Inflammatory macrophage treated with lipopolysaccharide for 1 hour (primary cell): ENCODE data around the gene NEU4.
"Not testable (repeated sequence)": the region's sequence is repeated elsewhere in the genome, so short reads cannot be mapped to it uniquely, and the experiment has no call there.

Experiments used
- DNase-seq, 2 donors: peaks; one replicate each; pipeline ENCODE4 v3.0.0-alpha.2; 2020 to 2022

NEU4 gene

DNA sequence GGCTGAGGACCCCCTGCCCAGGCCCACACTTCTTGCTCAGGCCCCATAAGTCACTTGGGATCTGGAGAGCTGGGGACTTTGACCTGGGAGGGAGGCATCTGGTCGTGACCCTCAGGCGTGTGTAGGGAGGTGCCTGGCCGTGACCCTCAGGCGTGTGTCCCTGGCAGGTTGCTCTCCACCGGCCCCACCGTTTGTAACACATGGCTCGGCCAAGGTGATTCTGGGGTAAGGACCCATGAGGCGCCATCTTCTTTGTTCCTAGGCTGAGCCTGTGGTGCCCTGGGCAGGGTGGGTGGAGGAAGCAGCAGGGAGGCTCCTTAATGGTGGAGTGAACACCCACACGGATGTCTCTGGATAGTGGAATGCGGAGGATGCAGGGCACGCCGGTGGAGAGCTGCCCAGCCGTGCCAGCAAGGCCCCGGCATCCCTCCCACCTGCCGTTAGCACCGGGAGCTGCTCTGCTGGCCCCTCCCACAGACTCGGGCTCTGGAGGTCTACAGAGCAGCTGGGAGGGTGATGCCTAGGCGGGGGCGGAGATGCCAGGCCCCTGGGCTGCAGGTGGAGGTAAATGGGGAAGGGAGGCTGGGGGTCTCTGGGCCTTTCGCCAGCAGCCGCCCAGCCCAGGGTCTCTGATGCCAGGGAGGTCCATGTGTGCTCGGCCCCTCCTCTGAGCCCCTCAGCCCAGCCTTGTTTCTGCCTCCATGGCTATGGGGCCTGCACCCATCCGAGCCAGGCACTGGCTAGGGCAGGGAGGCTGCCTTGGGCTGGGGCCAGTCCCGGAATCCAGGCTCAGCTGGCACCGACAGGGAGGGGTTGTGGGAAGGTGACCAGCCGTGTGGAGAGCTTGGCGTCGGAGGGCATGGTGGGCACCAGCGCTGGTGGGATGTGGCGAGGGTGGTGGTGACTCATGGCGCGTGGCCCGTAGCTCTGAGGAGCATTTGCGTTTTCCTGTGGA, 33.5 kb upstream of the NEU4 start:
- DNase-seq = no peak

DNA sequence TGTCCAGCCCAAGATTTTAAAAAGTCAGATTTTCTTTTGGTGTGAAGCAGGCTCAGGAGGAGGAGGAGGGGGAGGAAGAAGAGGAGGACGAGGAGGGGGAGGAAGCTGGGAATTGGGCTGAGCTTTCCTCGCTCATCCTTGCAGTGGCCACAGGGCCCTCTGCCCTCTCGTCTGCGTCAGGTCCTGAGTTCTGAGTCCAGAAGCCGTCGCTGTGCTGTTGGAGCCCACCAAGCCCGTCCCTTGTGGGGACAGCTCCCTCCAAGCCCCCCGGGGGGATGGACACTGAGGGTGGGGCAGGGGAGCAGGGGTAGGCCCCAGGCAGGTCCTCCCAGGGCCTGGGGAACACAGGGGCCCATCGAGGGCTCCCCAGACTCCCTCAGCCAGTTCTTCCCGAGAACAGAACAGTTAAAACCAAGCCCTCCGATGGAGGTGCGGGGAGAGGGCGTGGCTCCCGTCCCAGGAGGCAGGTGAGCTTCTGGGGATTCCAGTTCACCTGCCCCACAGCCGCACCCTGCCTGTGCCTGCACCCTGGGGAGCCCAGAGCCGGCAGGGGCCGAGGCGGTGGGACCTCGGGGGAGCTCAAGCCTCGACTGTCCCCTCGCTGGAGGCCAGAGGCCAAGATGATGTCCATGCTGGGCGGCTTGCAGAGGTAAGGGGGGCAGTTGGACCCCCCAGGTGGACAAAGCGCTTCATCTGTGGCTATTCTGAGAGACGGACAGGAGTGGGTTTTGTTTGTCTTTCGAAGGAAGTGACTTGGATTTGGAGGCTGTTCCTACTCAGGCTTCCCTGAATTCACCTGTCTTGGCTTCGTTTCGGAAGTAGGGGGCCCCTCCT, 32.4 kb upstream of the NEU4 start, which contains the start of gene GAL3ST2:
GAL3ST2 (plus strand) TSS at position 487 of the 834 bp plus-strand sequence; CDS start at position 621, 134 bp downstream.
- DNase-seq = no peak

DNA sequence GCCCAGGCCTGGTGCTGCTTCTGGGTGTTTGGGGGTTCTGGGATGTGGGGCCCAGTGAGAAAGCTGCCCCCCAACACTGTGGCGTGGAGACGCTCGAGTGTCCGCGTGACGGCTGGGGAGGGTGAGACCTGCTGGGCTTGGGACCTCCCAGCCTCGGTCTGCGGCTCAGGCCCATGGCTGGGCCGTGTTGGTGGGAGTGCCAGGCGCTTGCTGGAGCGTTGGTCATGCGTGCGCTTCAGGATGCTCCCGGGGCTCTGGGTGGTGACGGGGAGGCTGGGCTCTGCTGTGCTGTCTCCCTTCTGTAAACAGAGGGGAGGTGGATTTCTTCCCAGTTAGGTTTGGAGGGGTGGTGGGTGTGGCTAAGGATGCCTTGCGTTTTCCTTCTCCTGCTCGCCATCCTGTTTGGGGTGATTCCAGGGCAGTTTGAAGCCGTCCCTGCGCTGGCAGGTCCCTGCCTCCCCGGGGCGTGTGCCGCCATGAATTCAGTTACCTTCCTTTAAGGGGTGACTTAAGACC, 31.8 kb upstream of the NEU4 start:
- no peak for DNase-seq

DNA sequence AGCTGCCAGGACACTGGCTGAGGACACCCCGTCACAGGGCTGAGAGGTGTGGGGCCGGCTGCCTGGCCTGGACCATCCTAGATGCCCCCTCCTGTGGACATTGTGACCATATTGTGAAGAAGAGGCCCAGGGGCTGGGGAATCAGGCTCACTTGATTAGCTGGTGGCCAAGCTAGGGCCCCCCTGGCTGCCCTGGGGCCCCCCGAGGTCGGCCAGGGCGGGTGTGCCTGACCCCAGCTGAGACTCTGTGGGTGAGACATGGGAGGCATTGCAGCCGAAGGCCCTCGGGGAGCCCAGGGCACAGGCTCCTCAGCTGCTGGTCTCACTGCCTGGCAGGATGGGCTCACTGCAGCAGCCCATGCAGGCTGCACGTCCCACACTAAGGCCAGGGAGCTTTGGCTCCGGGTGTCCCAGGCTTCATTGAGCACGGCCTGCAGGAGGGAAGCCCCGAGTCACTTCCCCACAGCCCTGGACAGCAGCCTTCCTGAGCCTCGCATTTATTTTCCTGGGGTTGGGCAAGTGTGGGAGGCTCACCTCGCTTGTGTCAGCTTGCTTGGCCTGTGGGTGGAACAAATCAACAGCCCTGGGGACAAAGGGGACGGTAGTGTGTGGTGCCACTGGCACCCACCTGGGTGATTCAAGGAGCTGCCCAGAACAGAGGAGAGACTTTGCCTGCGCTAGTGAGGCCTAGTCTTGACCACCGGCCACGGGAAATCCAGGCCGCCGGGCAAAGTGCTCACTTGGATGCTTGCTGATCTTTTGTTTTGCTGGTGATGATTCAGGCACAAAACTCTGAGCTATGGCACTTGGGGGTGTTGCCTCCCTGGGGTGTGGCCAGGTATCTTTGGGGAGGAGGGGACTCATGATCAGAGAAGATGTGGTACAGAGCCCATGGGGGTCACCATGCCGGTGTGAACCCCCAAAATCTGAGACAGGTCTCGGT, 31.0 kb upstream of the NEU4 start:
- DNase-seq = no peak

DNA sequence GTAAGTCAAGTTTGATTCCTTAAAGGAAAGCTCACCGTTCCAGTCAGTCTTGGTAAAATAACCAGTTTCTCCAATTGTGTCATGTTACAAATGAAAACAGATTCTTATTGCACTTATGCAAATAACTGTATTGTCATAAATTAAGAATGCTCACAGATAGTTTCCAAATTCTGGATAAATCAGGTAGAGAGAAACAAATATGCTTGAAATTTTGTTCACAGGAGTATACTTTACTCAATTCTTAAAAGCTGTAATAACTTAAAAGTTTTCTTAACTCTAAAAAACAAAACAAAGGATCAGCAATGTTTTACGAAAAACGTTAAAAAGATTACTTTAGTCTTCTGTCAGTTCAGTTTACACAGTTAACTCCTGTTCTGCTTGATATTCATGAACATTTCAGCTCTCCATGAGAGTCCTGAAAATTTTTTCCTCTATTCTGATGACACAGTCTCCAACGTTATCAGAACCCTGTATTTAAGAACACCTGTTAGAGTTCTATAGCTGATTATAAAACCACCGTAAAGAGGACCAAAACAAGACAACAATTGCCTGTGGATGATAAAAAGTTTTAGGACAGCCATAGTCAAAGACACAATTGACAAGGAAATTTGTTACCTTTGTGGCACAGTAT, 27.9 kb upstream of the NEU4 start:
- no peak for DNase-seq

DNA sequence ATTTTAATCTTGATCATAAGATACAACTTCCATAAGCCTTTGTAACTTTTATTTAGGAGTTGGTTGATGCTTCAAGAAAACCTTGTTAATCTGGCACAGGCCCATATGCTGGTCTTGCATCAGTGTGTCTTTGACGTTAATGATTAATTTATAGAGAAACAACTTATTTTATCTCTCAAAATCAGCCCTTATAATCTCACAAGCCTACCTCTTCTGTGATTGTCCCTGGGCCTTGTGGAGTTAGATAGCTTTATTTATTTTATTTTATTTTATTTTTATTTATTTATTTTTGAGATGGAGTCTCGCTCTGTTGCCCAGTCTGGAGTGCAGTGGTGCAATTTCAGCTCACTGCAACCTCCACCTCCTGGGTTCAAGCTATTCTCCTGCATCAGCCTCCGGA, 26.9 kb upstream of the NEU4 start:
- not testable (repeated sequence) for DNase-seq

DNA sequence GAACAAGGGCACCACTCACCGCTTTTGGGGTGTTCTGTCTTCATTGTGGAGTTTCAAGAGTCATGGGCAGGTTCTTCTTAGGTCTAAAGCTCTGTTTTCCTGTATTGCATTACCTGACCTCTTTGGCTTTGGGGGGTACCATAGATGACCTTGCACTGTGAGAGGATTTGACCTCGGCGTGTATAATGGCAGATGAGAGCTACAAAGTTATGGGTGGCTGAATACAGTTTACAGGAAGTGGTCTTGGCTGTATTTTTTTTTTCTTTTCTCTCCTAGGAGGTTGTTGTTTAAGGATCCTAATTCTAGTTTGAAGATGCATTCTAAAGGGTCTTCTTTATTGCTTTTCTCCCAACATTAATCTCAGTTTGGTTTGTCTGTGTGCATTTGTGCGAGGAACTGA, 20.9 kb upstream of the NEU4 start:
- no peak for DNase-seq

DNA sequence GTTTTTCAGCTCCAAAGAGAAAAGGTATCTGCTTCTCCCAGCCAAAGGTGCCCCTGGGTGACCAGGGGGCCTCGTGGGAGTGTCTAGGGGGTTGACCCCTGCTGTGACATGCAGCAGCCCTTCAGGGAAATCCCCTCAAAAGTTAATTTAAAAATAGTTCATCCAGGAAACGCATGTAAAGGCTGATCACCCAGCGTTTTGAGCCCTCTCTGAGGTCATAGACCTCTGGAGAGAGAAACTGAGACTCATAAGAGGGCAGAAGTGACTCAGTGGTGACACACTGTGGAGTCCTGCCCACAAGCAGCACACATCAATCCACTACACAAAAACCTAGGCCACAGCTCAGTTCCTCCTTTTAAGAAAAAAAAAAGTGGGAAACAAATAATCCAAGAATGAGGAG, 20.4 kb upstream of the NEU4 start:
- DNase-seq = peak in 1 of 2 donors; percentile 2

DNA sequence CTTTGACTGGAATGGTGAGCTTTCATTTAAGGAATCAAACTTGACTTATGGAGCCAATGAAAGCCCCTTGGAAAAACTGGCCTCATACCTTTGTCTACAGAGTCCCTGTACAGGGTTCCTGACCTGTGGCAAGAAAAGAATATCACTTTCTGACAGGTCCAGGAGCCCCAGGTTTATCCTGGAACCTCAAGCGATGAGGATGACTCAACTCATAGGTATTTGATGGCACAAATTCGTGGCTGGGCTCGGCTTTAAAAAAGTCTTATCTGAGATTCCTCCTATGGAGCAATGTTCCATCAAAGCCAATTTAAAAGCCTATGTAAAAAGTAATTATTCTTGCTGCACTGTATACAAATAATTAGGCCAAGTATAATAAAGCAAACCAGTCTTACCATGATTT, 17.6 kb upstream of the NEU4 start:
- not testable (repeated sequence) for DNase-seq

DNA sequence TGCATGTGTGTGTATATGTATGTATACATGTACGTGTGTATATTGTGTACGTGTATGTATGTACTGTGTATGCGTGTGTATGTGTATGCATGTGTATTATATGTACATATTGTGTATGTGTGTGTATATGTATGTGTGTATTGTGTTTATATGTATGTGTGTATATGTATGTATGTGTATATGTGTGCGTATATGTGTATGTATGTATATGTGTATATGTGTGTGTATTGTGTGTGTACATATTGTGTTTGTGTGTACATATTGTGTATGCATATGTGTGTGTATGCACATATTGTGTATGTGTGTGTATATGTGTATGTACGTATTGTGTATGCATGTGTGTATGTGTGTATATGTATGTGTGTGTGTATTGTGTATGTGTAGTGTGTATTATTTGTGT, 15.6 kb upstream of the NEU4 start:
- no peak for DNase-seq

DNA sequence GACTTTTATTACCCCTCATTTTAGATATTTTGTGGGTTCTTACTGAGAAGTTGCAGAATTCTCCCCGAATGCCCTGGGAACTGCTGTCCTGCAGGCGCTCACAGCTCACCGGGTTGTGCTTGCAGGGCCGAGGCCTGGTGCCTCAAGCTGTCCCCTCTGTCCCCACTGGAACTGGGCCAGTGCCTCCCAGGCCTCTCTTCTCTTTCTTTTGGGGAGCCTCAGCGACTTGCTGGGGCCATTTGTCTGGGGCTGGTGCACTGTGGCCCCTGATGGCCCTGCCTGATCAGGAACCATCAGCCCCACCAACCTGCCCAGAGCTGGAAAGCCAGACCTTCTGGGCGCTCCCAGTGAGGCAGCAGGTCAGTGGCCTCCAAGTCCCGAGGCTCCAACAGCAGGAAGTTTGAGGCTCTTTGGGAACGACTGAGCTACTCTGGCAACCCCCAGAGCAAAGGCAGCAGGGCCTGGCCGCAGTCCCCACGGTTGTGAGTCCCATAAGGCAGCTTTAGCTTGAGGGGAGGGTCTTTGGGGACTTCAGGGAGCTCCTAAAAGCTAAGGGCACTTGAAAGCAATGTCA, 14.7 kb upstream of the NEU4 start:
- DNase-seq = no peak

DNA sequence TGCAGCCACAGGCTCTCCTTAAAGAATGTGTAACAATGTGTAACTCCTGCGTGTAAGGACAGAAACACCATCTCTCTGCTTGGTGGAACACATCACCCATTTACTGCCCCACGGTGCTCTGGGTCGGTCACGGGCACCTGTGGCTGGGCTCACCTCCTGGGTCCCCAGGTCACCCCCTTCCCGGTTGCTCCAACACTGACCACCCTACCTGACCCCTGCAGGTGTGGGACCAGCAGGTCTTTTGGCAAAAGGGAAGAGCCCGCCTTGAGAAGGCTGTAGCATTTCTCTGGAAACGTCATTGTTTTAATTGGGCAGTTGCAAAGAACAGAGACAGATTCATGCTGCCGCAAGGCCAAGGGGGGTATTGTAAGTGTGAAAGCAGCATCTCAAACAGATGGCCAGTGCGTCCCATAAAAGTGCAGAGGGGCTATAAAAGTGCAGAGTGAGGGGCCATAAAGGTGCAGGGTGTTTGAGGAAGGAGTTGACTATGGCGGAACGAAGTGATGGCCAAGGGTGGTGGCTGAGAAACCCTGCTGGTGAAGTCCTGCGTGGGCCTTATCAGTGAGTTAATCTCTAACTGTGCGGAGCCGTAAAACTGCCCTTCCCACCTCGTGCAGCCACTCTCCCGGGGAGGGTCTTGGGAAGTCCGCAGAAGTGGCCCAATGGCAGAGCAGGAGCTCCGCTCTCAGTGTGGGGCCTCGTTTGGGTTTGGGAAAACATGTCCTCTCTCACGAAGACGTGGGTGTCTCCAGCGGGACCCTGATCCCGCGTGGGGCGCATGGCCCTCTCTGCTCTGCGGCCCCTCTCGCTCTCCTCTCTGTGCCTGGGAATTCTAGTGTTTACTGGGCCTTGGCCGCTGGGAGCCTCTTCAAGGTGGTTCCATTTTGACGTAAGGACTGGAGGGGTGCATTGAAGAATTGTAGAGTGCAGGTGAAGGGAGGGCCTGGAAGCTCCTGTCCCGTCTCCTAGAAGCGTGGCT, 13.7 kb upstream of the NEU4 start:
- DNase-seq = no peak

DNA sequence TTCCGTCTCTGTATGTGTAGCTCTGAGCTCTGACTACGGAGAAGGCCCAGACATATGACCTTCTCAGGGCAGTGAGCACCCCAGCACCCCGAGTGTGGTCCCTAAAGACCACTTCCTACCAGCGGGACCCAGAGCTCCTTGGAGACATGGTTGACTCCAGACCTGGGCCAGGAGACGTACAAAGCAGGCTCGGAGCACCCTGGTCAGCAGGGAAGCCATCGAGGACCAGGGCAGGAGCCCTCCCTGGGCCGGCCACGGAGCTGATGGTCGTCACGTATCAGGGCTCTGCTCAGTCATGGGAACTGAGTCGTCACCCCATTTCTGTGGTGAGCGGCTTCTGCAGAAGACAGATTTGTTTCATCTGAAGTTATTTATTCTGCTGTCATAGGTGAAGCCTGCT, 12.8 kb upstream of the NEU4 start:
- DNase-seq = no peak

DNA sequence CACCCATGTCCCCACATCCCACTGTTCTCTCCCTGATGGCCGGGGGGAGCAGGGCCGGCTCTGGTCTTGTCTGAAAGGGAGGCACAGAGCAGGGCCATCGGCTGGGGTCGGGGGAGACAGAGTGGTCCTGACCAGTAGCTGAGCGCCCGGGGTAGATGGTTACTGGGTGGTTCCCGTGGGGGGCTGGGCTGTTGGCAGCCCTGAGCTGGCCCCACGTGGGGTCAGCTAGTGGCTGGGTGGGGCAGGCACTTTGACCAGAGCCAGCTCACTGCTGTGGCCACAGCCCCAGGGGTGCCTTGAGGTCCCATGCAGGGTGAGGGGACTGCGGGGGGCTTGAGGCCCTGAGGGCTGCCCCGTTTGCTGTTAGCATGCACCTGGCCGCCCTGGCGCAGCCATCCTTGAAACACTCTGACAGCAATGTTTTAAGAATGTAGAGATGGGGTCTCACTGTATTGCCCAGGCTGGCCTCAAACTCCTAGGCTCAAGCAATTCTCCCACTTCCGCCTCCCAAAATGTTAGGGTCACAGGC, 12.3 kb upstream of the NEU4 start:
- no peak for DNase-seq

DNA sequence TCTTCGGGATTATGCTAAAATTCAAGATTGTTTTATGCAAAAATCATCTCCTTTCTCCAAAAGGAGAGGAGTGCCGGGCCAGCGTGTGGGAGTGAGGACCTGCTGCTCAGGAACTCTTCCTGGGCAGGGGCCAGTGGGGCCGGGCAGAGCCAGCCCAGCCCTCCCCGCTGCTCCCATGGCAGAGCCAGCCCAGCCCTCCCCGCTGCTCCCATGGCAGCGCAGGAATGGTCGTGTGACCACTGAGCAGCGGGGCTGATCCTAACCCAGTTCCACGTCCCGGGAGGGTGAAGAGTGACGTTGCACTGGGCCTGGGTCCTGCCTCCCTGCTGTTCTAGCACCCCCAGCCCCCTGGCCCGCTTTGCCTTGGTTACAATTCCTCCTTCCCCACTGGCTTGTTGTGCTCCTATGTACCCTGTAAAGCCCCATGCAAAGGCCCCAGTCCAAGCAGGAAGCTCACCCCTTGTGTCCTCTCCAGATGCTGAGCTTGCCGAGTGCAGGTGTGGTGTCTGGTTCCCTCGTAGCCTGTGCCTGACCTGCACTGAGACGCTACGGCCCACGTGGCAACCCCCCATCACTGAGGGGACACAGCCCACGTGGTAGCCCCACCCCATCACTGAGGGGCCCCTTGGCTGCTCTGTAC, 11.4 kb upstream of the NEU4 start:
- no peak for DNase-seq

DNA sequence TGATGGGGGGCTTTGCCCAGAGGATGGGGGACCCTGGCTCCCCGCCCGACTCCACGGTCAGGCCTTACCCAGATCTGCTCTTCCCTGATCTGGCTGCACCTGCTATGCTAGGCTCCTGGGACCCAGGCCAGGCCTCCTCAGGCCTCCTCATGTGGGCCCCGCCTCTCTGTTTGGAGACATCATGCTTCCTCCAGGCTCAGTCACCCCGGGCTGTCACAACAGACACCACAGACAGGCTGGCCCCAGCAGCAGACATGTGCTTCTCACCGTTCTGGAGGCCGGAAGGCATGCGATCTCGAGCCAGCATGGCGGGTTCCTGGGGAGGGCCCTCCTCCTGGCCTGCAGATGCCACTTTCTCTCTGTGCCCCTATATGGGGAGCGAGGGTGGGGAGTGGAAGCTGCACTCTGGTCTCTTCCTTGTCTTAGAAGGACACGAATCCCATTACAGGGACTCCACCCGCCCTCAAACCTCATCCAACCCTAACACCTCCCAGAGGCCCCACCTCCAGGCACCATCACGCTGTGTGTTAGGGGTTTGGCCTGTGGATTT, 10.8 kb upstream of the NEU4 start:
- DNase-seq = no peak

DNA sequence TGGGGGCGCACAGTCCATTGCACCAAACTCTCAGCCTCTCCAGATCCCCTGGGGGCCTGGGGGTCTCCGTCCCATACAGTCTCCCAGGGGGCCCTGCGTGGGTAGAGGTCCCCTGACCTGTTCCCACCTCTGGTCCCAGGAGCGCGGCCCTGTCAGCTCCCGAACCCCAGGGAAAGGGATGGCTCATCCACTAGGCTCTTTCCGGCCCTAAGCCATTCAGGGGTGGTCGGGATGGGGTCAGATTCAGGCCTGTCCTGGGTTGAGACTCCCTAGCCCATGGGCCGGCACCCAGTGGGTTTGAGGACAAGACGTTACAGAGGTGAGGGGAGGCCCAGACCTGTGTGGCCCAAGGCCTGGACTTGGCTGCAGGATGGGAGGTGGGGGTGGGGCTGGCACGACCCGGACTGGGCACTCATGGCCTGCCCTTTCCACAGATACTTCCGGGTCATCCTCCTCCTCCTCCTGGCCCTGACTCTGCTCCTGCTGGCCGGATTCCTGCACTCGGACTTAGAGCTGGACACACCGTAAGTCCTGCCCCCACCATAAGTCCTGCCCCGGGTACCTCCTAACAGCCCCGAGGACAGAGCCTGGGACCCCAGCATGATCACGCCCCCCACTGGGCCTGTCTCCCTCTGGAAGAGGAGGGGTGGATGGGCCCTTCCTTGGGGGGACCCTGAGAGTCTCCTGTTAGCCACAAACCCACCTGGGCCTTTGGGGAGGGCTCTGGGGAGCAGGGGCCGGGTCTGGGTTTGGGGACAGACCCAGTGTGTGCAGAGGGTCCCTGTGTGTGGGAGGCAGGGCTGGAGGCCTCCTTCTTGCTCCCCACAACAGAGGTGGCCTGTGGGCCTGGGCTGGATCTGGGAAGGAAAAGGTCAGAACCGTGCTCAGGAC, 10.1 kb upstream of the NEU4 start:
- DNase-seq = no peak
